Measurements from ENCODE around the gene GTF2A1L. TPM values are rescaled to one million over a fixed set of nuclear protein-coding genes. Genes with fewer than 3 reads are reported as not detected.

GTF2A1L gene
- total RNA-seq, 3 donors from 2014 or later: 0.29 to 2.9 TPM; not detected in 1

DNA sequence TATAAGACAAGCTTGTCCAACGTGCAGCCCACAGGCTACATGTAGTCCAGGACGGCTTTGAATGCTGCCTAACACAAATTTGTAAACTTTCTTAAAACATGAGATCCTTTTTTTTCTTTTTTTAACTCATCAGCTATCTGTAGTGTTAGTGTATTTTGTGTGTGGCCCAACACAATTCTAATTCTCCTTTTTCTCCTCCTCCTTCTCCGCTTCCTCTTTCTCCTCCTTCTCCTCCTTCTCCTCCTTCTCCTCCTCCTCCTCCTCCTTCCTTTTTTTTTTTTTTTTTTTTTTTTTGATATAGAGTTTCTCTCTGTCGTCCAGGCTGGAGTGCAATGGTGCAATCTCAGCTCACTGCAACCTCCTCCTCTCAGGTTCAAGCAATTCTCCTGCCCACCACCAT, 39.3 kb upstream of the GTF2A1L start:
- no peak for DNase-seq (ENCODE audit: low spot score in 2 of 2)
- TF ChIP-seq POLR2AphosphoS5 (IDR thresholded peaks at IDR 0.05) (no peak), POLR2A (IDR thresholded peaks at IDR 0.05) (no peak)
- TF ChIP-seq, protein P1, sequence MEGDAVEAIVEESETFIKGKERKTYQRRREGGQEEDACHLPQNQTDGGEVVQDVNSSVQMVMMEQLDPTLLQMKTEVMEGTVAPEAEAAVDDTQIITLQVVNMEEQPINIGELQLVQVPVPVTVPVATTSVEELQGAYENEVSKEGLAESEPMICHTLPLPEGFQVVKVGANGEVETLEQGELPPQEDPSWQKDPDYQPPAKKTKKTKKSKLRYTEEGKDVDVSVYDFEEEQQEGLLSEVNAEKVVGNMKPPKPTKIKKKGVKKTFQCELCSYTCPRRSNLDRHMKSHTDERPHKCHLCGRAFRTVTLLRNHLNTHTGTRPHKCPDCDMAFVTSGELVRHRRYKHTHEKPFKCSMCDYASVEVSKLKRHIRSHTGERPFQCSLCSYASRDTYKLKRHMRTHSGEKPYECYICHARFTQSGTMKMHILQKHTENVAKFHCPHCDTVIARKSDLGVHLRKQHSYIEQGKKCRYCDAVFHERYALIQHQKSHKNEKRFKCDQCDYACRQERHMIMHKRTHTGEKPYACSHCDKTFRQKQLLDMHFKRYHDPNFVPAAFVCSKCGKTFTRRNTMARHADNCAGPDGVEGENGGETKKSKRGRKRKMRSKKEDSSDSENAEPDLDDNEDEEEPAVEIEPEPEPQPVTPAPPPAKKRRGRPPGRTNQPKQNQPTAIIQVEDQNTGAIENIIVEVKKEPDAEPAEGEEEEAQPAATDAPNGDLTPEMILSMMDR (IDR thresholded peaks at IDR 0.05): no peak
- no peaks in the 10 kb centered on the region for H3K27me3 ChIP-seq
- H3K9me3 ChIP-seq: no peaks in the 10 kb centered on the region
- H3K4me1 ChIP-seq: no peaks in the 10 kb centered on the region
- H3K4me3 ChIP-seq: no peak overlapping the region
- H3K27ac ChIP-seq: no peak overlapping the region
- no peaks in the 10 kb centered on the region for H3K36me3 ChIP-seq
- intact Hi-C loops (cut with DNase I; ENCODE audit: low total_unique reads): no loop called here

DNA sequence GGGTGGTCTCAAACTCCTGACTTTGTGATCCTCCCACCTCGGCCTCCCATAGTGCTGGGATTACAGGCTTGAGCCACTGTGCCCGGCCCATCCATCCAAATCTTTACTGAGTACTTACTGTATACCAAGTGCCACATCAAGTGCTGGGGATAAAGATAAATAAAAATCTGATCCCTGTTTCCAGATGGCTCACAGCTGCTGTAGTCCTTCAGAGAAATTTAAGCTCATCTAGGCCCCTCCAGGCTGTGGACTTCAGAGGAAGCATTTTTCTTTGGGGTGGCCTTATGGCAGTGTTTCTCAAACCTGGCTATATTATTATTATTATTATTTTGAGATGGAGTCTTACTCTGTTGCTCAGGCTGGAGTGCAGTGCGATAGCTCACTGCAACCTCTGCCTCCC, 33.7 kb upstream of the GTF2A1L start:
- H3K4me3 ChIP-seq: no peak overlapping the region
- H3K9me3 ChIP-seq: no peaks in the 10 kb centered on the region
- no peaks in the 10 kb centered on the region for H3K4me1 ChIP-seq
- H3K36me3 ChIP-seq: no peaks in the 10 kb centered on the region
- no peak for DNase-seq (ENCODE audit: low spot score in 2 of 2)
- no peaks in the 10 kb centered on the region for H3K27me3 ChIP-seq
- TF ChIP-seq, protein P1 (IDR thresholded peaks at IDR 0.05): no peak
- TF ChIP-seq POLR2A (IDR thresholded peaks at IDR 0.05) (no peak), POLR2AphosphoS5 (IDR thresholded peaks at IDR 0.05) (no peak)
- intact Hi-C loops (cut with DNase I; ENCODE audit: low total_unique reads): no loop called here
- no peak overlapping the region for H3K27ac ChIP-seq

DNA sequence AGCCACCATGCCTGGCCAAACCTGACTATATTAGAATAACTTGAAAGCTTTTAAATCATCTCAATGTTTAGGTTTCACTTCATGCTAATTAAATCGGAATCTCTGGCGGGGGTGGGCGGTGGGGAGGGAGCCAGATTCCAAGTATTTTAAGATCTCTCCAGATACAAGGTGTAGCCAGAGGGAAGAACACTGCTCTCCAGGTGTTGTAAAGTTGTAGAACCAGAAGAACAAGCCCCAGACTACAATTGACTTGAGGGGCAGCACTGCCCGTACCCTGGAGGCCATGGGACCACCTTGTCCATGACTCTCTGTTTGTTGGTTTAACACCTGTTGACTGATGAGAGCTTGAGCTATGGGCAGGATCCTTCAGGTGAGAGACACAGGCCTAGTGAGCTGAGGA, 33.1 kb upstream of the GTF2A1L start:
- no peak for TF ChIP-seq POLR2AphosphoS5 (IDR thresholded peaks at IDR 0.05)
- no peak for TF ChIP-seq POLR2A (IDR thresholded peaks at IDR 0.05)
- TF ChIP-seq, protein P1 (IDR thresholded peaks at IDR 0.05): no peak
- no peak for DNase-seq (ENCODE audit: low spot score in 2 of 2)
- no peaks in the 10 kb centered on the region for H3K4me1 ChIP-seq
- H3K27me3 ChIP-seq: no peaks in the 10 kb centered on the region
- no peaks in the 10 kb centered on the region for H3K36me3 ChIP-seq
- H3K27ac ChIP-seq: no peak overlapping the region
- H3K4me3 ChIP-seq: no peak overlapping the region
- no peaks in the 10 kb centered on the region for H3K9me3 ChIP-seq
- intact Hi-C loops (cut with DNase I; ENCODE audit: low total_unique reads): no loop called here

DNA sequence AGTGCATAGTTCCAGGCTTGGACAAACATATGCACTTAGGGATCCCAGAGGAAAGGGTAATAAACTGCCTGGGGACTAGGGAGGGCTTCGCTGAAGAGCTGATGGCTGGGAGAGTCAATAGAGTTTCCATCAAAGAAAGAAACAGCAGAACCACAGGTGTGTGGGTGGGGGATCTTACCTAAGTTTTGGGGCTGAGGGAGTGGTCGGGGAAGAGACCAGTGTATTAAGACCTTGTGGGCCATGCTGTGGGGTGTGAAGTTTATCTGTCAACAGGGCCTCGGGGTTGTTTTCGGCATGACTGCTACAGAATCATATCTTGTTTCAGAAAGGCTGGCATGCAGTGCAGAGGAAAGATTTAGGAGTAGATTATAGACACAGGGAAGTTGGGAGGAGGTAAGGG, 31.2 kb upstream of the GTF2A1L start:
- H3K27ac ChIP-seq: no peak overlapping the region
- TF ChIP-seq, protein P1 (IDR thresholded peaks at IDR 0.05): no peak
- TF ChIP-seq POLR2AphosphoS5 (IDR thresholded peaks at IDR 0.05) (no peak), POLR2A (IDR thresholded peaks at IDR 0.05) (no peak)
- H3K9me3 ChIP-seq: no peaks in the 10 kb centered on the region
- H3K36me3 ChIP-seq: no peaks in the 10 kb centered on the region
- H3K27me3 ChIP-seq: no peaks in the 10 kb centered on the region
- intact Hi-C loops (cut with DNase I; ENCODE audit: low total_unique reads): no loop called here
- H3K4me3 ChIP-seq: no peak overlapping the region
- H3K4me1 ChIP-seq: no peaks in the 10 kb centered on the region
- no peak for DNase-seq (ENCODE audit: low spot score in 2 of 2)

DNA sequence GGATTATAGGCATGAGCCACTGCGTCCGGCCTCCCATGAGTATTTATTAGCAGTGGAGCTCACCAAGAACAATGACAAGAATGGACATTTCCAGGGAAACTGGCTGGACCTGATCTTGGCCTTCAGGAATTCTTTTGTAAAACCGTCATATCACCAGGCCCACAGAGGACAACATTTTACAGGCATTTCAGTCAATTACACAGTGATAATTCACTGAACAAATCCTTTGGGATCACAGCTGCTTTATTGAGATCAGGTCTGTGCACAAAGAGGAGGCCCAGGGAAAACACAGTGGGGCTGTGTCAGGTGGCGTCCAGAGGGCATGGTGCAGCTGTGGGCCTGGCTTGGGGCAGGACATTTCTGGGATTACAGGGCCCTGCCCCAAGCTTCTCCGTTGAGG, 30.1 kb upstream of the GTF2A1L start:
- no peaks in the 10 kb centered on the region for H3K4me1 ChIP-seq
- no peak overlapping the region for H3K27ac ChIP-seq
- H3K27me3 ChIP-seq: no peaks in the 10 kb centered on the region
- TF ChIP-seq POLR2A (IDR thresholded peaks at IDR 0.05) (no peak), POLR2AphosphoS5 (IDR thresholded peaks at IDR 0.05) (no peak)
- TF ChIP-seq, protein P1 (IDR thresholded peaks at IDR 0.05): no peak
- H3K4me3 ChIP-seq: no peak overlapping the region
- DNase-seq (ENCODE audit: low spot score in 2 of 2): no peak
- no peaks in the 10 kb centered on the region for H3K36me3 ChIP-seq
- H3K9me3 ChIP-seq: no peaks in the 10 kb centered on the region
- intact Hi-C loops (cut with DNase I; ENCODE audit: low total_unique reads): no loop called here

Measured in breast epithelium (tissue), 4 donors.